COLO829 (cell line): ENCODE measurements around the gene ADAT3.
"Not testable (repeated sequence)": the region's sequence is repeated elsewhere in the genome, so short reads cannot be mapped to it uniquely, and the experiment has no call there.

Source experiments
- DNase-seq: peaks from one replicate; pipeline ENCODE4 v3.0.0; 2012; ENCODE audit warnings: low spot score

The ADAT3 gene

DNA sequence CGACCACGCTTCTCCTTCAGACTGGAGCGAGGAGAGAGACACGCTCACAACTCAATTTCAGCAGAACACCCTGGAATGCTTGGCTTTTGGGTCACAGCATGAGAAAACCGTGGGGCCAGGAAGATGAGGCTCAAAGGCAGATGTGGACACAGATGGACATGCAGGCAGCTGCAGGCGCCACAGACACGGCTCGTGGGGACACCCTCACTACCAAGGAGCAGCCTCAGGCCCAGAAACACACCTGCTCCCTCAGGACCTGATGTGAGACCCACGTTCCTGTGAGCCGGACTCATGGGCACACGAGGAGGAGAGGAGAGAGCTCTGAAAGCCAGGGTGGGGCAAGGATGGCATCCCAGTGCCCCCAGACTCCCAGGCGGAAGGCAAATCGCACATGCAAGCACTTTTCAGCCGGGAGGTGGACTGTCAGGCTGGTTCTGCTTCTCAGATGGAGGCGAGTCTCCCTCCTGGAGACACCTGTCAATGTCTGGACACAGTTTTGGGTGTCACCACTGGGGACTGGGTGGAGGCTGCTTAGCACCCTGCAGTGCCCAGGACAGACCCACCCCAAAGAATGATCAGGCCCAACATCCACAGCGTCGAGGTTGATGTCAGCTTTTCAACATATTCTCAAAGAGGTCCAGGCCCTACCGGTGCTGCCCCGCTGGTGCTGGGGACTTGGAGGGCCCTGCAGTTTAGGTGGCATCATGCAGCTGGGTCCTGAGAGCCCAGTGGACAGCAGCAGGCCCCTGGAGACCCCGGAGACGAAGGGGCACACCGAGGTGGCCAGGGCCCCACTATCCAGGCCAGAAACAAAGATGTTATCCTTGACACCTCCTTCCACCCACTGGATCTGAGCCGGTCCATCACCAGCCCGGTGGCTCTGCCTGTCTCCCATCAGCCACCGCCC lies 22.2 kb upstream of the ADAT3 start:
- no peak for DNase-seq

- no peak for DNase-seq
These were observed 21.4 kb upstream of the ADAT3 start for GRCh38 chr19:1883784-1884183.

DNA sequence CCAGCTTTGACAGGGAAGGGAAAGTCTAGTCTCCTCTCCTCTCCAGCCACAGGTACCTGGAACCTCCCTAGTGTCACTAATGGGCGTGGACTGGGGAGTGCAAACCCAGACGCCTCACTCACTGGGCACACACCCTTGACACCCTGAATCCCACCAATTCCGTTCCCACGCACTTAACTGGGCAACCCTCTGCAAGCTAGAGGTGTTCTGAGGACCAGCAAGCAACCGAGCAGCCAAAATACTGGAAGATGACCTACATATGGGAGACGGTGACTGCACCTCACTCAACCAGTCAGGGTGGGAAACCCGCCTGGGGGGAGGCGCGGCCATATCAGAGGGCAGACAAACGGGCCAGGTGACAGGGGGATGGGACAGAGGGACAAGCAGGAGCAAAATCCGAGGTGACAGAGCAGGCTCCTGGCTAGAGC lies 20.9 kb upstream of the ADAT3 start:
- DNase-seq, result no peak

DNA sequence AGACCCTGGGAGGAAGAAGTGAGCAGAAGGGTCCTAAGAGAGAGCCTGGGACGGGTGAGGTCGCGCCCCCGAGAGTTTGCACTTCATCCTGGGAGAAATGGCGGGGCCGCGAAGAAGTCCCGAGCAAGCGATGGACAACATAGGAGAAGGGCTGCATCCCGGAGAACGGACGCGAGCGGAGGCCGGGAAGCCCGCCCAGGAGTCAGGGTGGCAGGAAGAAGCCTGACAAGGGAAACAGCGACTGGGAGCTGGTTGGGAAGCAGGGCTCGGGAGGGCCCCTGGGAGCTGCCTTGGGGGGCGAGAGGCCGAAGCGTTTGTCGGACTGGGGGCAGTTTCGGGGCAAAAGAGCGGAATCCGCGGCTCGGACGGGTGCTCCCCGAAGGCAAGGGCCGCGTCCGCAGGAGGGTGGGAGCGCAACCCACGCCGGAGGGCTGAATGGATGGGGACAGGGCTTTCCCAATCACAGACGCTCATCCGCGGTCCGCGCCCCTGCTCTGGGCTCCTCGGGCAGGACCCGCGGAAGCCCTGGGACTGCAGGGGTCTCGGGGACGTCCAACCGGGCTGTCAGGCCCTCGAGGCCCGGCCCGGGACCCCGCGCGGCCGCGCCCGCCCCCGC lies 20.4 kb upstream of the ADAT3 start:
- DNase-seq, result no peak

- peak; percentile 82 for DNase-seq
These were observed 19.6 kb upstream of the ADAT3 start, which contains the start of gene ABHD17A for GRCh38 chr19:1885398-1886119. ABHD17A (minus strand) TSS chr19:1885496; CDS start chr19:1881566, 3,930 bp downstream.

GRCh38 chr19:1886360-1886759 lies 18.8 kb upstream of the ADAT3 start:
- not testable (repeated sequence) for DNase-seq

DNA sequence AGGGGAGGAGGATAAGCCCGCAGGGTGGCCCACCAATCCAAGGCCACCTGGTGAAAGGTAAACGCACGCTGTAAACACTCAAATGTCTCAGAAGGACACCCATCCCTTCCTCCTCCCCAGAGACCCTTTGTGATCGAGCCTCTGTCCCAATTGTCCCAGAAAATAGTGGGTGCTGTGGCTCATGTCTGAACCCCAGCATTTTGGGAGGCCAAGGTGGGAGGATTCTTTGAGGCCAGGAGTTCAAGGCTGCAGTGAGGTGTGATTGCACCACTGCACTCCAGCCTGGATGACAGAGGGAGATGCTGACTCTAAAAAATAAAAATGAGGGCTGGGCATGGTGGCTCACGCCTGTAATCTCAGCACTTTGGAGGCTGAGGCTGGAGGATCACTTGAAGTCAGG lies 16.8 kb upstream of the ADAT3 start:
- DNase-seq, result no peak

DNA sequence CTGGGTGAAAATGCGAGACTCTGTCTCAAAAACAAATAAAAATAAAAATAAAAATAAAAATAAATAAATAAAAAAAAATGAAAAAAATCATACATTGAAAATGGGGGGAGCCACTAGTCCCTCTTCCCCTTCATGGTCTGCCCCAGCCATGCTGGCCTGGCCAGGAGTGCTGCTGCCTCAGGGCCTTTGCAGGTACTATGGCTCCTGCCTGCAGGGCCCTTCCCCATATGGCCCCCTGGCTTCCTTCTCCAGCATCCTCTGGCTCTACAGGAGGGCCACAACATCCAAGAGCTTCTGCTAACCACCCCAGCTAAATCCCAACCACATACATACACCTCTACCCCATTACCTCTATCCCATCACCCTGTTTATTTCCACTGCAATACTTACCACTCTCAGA lies 15.3 kb upstream of the ADAT3 start:
- no peak for DNase-seq

GRCh38 chr19:1893791-1894190 lies 11.4 kb upstream of the ADAT3 start:
- DNase-seq, result no peak

DNA sequence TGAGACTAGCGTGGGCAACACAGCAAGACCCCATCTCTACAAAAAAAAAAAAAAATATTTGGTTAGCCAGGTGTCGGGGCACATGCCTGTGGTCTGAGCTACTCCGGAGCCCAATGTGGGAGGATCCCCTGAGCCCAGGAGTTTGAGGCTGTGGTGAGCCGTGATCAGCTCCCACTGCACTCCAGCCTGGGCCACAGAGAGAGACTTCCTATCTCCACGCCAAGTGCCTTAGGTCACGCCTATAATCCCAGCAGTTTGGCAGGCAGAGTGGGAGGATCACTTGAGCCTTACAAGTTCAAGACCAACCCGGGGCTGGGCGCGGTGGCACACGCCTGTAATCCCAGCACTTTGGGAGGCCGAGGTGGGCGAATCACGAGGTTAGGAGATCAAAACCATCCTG lies 8.7 kb upstream of the ADAT3 start:
- no peak for DNase-seq

DNA sequence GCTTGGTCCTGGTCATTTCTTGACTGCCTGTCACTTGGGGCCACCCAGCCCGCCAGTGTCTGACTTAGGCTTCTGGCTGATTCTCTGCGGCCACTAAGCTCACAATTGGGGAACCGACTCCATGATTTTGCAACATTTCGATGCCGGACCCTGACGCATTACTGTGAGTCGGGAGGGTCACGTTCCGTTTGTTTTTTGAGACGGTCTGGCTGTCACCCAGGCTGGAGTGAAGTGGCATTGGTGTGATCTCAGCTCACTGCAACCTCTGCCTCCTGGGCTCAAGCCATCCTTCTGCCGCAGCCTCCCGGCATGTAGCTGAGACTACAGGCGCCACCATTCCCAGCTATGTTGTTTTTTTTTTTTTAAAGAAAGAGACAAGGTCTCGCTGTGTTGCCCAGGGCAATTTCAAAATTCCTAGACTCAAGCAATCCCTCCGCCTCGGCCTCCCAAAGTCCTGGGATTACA lies 3.2 kb upstream of the ADAT3 start:
- no peak for DNase-seq

- DNase-seq, result no peak
These were observed 2.3 kb upstream of the ADAT3 start for GRCh38 chr19:1902923-1903322.

- no peak for DNase-seq
These were observed 414 bp upstream of the ADAT3 start for GRCh38 chr19:1904860-1905109.

- DNase-seq, result no peak
These were observed 720 bp downstream of the ADAT3 start for GRCh38 chr19:1905863-1906375.

GRCh38 chr19:1906985-1907562 lies 1.9 kb downstream of the ADAT3 start:
- no peak for DNase-seq

- DNase-seq, result no peak
These were observed 2.6 kb downstream of the ADAT3 start for GRCh38 chr19:1907563-1908363.

DNA sequence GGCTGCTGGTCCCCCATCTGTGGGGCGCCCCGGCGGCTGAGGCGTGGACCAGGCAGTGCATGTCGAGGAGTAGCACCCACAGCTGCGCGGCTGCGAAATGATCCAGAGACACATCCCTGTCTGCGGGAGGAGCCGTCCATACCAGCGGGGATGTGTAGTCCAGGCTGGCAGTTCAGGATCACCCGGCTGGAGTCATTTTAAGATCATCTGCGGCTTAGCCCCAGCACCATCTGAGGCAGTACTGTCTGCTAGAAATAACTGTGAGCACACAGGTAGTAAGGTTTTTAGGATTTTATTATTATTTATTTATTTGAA lies 3.1 kb downstream of the ADAT3 start:
- DNase-seq, result no peak

GRCh38 chr19:1909761-1910080 lies 4.5 kb downstream of the ADAT3 start:
- no peak for DNase-seq

DNA sequence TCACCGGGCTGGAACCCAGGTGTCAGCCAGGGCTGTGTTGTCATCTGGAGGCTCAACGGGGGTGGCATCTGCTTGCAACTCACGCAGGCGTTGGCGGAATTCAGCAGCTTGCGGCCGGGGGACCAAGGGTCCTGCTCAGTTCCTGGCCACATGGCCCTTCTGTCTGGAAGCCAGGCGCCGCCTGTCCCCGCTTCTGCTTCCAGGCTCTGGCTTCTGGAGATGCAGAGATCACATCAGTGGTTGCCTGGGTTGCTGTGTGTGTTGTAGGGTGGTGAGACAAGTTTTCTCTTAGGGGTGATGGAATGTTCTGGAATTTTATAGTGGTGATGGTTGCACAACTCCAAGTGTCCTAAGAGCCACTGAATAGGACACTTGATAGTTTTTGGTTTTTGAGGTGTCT lies 5.0 kb downstream of the ADAT3 start:
- no peak for DNase-seq

DNA sequence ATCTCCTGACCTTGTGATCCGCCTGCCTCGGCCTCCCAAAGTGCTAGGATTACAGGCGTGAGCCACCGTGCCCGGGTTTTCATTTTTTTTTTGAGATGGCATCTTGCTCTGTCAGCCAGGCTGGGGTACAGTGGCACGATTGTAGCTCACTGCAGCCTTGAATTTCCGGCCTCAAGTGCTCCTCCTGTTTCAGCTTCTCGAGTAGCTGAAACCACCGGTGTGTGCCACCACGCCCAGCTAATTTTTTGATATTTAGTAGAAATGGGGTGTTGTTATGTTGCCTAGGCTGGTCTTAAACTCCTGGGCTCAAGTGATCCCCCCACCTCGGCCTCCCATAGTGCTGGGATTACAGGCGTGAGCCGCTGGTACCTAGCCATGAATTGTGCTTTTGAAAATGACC lies 5.9 kb downstream of the ADAT3 start:
- no peak for DNase-seq

DNA sequence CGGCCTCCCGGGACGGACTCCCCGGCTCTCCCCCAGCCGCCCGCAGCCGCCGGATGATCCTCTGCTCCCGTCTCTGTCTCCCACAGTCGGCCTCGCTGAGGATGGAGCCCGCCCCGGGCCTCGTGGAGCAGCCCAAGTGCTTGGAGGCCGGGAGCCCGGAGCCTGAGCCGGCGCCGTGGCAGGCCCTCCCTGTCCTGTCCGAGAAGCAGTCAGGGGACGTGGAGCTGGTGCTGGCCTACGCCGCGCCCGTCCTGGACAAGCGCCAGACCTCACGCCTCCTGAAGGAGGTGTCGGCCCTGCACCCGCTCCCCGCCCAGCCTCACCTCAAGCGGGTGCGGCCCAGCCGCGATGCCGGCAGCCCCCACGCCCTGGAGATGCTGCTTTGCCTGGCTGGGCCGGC lies 6.8 kb downstream of the ADAT3 start:
- DNase-seq, result no peak
